K562 (cell line): ENCODE measurements around the gene FASTK. TPM values are rescaled to one million over a fixed set of nuclear protein-coding genes. Genes with fewer than 3 reads are reported as not detected.

Experiments
- BHLHE40 ChIP-seq: IDR thresholded peaks from 2 replicates; pipeline ENCODE4 v1.6.1; 2011; ENCODE audit warnings: low read length, improper control_type of control experiment
- DNMT1 ChIP-seq: fragments of 450-650 bp; IDR thresholded peaks from 2 replicates; pipeline ENCODE4 v1.6.1; 2016; ENCODE audit warnings: antibody characterized with exemption, mild to moderate bottlenecking
- ETV6 ChIP-seq, 3 experiments: fragments of 150-350 bp in 1 of 3; sonication (generic) in 1 of 3; formaldehyde crosslinking in 1 of 3; IDR thresholded peaks; 2 replicates each; pipeline versions ENCODE4 v1.6.1 to v1.8.0; 2014 to 2022; ENCODE audit warnings: borderline replicate concordance in 2 of 3, low read depth in 2 of 3, antibody characterized with exemption in 1 of 3, low read length in 1 of 3, mild to moderate bottlenecking in 1 of 3, missing genetic modification reagents in 1 of 3
- FIP1L1 ChIP-seq: fragments of 200-400 bp; formaldehyde crosslinking; IDR thresholded peaks from 2 replicates; pipeline ENCODE4 v1.6.1; 2018; ENCODE audit warnings: mild to moderate bottlenecking, low read depth, low read length; ENCODE audit not compliant: poor library complexity, severe bottlenecking
- GATAD2A ChIP-seq: fragments of 450-650 bp; IDR thresholded peaks from 2 replicates; pipeline ENCODE4 v1.6.1; 2017
- JUND ChIP-seq, 2 experiments: IDR thresholded peaks; 2 replicates in 1 of 2; 3 replicates in 1 of 2; pipeline ENCODE4 v1.6.1; 2011; ENCODE audit warnings: borderline replicate concordance in 2 of 2, low read depth in 2 of 2, low read length in 2 of 2, improper control_type of control experiment in 1 of 2, missing biosample characterization in 1 of 2, missing genetic modification characterization in 1 of 2, missing genetic modification reagents in 1 of 2
- KAT8 ChIP-seq: fragments of 450-650 bp; IDR thresholded peaks from 2 replicates; pipeline ENCODE4 v1.6.1; 2016; ENCODE audit warnings: low read depth, mild to moderate bottlenecking
- KHSRP ChIP-seq: fragments of 450-650 bp; IDR thresholded peaks from 2 replicates; pipeline ENCODE4 v1.6.1; 2017
- LCOR ChIP-seq: sonication (generic); formaldehyde crosslinking; IDR thresholded peaks from 2 replicates; pipeline ENCODE4 v1.8.0; 2022; ENCODE audit warnings: mild to moderate bottlenecking, missing genetic modification reagents
- MAFG ChIP-seq: fragments of 450-650 bp; conservative IDR thresholded peaks from 2 replicates; pipeline ENCODE4 v1.6.1; 2016; ENCODE audit warnings: missing genetic modification characterization, missing compliant biosample characterization
- NFE2 ChIP-seq: IDR thresholded peaks from 2 replicates; pipeline ENCODE4 v1.6.1; 2014; ENCODE audit warnings: antibody characterized with exemption, low read depth
- OTX1 ChIP-seq: fragments of 450-650 bp; formaldehyde crosslinking; IDR thresholded peaks from 2 replicates; pipeline ENCODE4 v1.4.0; 2022; ENCODE audit warnings: mild to moderate bottlenecking
- PCBP1 ChIP-seq: fragments of 200-400 bp; formaldehyde crosslinking; IDR thresholded peaks from 2 replicates; pipeline ENCODE4 v1.6.1; 2018; ENCODE audit warnings: mild to moderate bottlenecking, low read depth, low read length; ENCODE audit not compliant: poor library complexity, severe bottlenecking
- PHF21A ChIP-seq: fragments of 450-650 bp; IDR thresholded peaks from 2 replicates; pipeline ENCODE4 v1.6.1; 2017; ENCODE audit warnings: low read depth, borderline replicate concordance
- POLR3A ChIP-seq: IDR thresholded peaks from 2 replicates; pipeline ENCODE4 v1.6.1; 2011; ENCODE audit warnings: borderline replicate concordance, mild to moderate bottlenecking, moderate library complexity; ENCODE audit not compliant: insufficient read length, insufficient read depth; ENCODE audit errors: extremely low read depth
- RBM14 ChIP-seq: fragments of 200-400 bp; formaldehyde crosslinking; IDR thresholded peaks from 2 replicates; pipeline ENCODE4 v1.6.1; 2018; ENCODE audit warnings: low read depth, mild to moderate bottlenecking, low read length, moderate library complexity, borderline replicate concordance; ENCODE audit not compliant: insufficient read depth
- STAT5A ChIP-seq: IDR thresholded peaks from 2 replicates; pipeline ENCODE4 v1.6.1; 2012; ENCODE audit warnings: low read length, inconsistent platforms, borderline replicate concordance
- ZNF23 ChIP-seq: fragments of 250-450 bp; sonication (Bioruptor Pico); IDR thresholded peaks from 2 replicates; pipeline ENCODE4 v1.4.0; 2020; ENCODE audit warnings: mild to moderate bottlenecking
- ZNF24 ChIP-seq: fragments of 450-650 bp; IDR thresholded peaks from 2 replicates; pipeline ENCODE4 v1.6.1; 2016
- ZNF561 ChIP-seq: fragments of 450-650 bp; formaldehyde crosslinking; conservative IDR thresholded peaks from 2 replicates; pipeline ENCODE4 v1.4.0; 2020; ENCODE audit warnings: mild to moderate bottlenecking, moderate library complexity
- polyA plus RNA-seq, 8 experiments: library from polyadenylated mRNA; depleted of rRNA in 4 of 8; stranded (reverse) in 5 of 8; unstranded in 3 of 8; fragments of >200 nt; fragmentation: Nextera tagmentation in 2 of 8; fragmentation: Illumina TruSeq in 1 of 8; extraction: Ambion mirVana in 2 of 8; extraction: Trizol in 1 of 8; gene quantifications; 2 replicates each; pipeline versions ENCODE4 v1.2.1 to v1.2.3, GENCODE V29; 2011 to 2014; ENCODE audit warnings: inconsistent platforms in 1 of 8, missing spikeins in 1 of 8
- total RNA-seq, 7 experiments: library from RNA; depleted of rRNA in 6 of 7; stranded (reverse); fragments of >200 nt in 6 of 7; fragmentation: Illumina TruSeq in 2 of 7; extraction: Trizol in 2 of 7; gene quantifications; 2 replicates each; pipeline versions ENCODE4 v1.2.1 to v1.2.3, GENCODE V29; 2011 to 2021; ENCODE audit warnings: low replicate concordance in 1 of 7
- TF ChIP-seq, protein P1 (sequence below): fragments of 200-800 bp; sonication (Bioruptor generic); IDR thresholded peaks from 2 replicates; pipeline ENCODE4 v1.6.1; 2016; ENCODE audit warnings: missing genetic modification characterization, missing compliant biosample characterization
- TF ChIP-seq, protein P2 (sequence below): fragments of 450-650 bp; formaldehyde crosslinking; conservative IDR thresholded peaks from 2 replicates; pipeline ENCODE4 v1.4.0; 2022; ENCODE audit warnings: mild to moderate bottlenecking, missing genetic modification characterization

FASTK gene
- total and polyA plus RNA-seq, 9 of the 15 experiments (the other 6 are each of a cell fraction or from before 2014, with no cell fraction given), result 0.51 to 150 (median 48.2) TPM

DNA sequence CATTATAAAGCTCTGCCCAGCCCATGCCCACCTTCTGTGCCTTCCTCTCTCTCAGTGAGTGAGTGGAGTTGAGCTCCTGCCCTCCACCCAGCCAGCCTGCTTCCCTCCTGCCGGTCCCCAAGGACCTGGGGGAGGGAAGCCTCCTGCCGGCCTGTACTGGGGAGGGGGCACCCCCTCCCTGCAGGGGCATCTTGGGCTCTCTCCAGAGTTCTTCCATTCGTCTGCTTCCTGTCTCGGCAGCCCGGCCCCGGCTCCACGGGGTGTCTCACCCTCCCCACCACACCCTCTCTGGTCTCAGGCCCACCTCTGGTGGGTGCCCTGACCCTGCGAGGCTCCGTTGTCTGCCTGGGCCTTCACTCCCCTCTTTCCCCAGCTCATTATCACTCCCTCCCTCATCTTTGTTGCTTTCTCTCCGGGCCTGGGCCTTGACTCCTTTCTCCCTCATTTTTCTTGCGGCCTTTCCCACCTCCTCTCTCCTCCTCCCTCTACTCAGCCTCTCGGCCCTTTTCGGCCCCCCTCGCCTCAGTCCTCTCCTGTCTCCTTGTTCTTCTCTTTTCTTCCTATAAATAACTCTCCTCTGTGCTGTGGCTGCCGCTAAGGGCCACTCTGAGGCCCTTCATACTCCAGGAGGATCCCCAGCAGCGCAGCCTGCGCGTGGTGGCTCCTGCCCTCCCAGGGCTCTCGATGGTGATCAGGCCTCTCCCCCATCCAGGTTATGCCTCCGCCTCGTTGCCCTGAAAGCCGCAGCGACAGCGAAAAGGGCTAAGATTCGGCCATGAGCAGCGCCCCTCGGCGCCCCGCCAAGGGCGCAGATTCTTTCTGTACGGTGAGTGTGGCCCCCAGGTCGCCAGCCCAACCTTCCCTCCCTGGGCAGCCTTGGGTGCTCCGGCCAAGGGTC is 19.1 kb downstream of the FASTK start (continued):
- TF ChIP-seq OTX1 (CRISPR knock-in tag), result peak; percentile 64; the same call in 1 of the 2 replicates
- TF ChIP-seq ZNF24, result no peak
- no peak for TF ChIP-seq POLR3A
- no peak for TF ChIP-seq FIP1L1
- 0 out of 2 replicates have a peak, but pooled peaks have one; percentile 25 for TF ChIP-seq LCOR (CRISPR knock-in tag)
- no peak for TF ChIP-seq ZNF561 (CRISPR knock-in tag)
- TF ChIP-seq, protein P1, sequence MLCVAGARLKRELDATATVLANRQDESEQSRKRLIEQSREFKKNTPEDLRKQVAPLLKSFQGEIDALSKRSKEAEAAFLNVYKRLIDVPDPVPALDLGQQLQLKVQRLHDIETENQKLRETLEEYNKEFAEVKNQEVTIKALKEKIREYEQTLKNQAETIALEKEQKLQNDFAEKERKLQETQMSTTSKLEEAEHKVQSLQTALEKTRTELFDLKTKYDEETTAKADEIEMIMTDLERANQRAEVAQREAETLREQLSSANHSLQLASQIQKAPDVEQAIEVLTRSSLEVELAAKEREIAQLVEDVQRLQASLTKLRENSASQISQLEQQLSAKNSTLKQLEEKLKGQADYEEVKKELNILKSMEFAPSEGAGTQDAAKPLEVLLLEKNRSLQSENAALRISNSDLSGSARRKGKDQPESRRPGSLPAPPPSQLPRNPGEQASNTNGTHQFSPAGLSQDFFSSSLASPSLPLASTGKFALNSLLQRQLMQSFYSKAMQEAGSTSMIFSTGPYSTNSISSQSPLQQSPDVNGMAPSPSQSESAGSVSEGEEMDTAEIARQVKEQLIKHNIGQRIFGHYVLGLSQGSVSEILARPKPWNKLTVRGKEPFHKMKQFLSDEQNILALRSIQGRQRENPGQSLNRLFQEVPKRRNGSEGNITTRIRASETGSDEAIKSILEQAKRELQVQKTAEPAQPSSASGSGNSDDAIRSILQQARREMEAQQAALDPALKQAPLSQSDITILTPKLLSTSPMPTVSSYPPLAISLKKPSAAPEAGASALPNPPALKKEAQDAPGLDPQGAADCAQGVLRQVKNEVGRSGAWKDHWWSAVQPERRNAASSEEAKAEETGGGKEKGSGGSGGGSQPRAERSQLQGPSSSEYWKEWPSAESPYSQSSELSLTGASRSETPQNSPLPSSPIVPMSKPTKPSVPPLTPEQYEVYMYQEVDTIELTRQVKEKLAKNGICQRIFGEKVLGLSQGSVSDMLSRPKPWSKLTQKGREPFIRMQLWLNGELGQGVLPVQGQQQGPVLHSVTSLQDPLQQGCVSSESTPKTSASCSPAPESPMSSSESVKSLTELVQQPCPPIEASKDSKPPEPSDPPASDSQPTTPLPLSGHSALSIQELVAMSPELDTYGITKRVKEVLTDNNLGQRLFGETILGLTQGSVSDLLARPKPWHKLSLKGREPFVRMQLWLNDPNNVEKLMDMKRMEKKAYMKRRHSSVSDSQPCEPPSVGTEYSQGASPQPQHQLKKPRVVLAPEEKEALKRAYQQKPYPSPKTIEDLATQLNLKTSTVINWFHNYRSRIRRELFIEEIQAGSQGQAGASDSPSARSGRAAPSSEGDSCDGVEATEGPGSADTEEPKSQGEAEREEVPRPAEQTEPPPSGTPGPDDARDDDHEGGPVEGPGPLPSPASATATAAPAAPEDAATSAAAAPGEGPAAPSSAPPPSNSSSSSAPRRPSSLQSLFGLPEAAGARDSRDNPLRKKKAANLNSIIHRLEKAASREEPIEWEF, result no peak
- no peak for TF ChIP-seq ETV6 (IDR thresholded peaks at IDR 0.05; ENCODE audit: borderline replicate concordance in 1 of 2, low read depth in 2 of 2, low read length in 1 of 2)
- TF ChIP-seq ETV6 (CRISPR knock-in tag; IDR thresholded peaks at IDR 0.05; ENCODE audit: borderline replicate concordance), result no peak
- no peak for TF ChIP-seq MAFG (tag)
- no peak for TF ChIP-seq KAT8
- no peak for TF ChIP-seq STAT5A
- no peak for TF ChIP-seq JUND (IDR thresholded peaks at IDR 0.05; ENCODE audit: borderline replicate concordance, low read depth, low read length)
- TF ChIP-seq JUND (tag; IDR thresholded peaks at IDR 0.05; ENCODE audit: borderline replicate concordance, low read depth, low read length), result no peak
- 0 out of 2 replicates have a peak, but pooled peaks have one; percentile 50 for TF ChIP-seq RBM14
- TF ChIP-seq GATAD2A, result no peak
- no peak for TF ChIP-seq ZNF23 (CRISPR knock-in tag)
- no peak for TF ChIP-seq BHLHE40
- no peak for TF ChIP-seq NFE2
- TF ChIP-seq KHSRP, result no peak
- no peak for TF ChIP-seq DNMT1
- TF ChIP-seq PHF21A, result no peak
- TF ChIP-seq, protein P2, sequence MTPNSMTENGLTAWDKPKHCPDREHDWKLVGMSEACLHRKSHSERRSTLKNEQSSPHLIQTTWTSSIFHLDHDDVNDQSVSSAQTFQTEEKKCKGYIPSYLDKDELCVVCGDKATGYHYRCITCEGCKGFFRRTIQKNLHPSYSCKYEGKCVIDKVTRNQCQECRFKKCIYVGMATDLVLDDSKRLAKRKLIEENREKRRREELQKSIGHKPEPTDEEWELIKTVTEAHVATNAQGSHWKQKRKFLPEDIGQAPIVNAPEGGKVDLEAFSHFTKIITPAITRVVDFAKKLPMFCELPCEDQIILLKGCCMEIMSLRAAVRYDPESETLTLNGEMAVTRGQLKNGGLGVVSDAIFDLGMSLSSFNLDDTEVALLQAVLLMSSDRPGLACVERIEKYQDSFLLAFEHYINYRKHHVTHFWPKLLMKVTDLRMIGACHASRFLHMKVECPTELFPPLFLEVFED (CRISPR knock-in tag), result no peak
- peak; percentile 34 for TF ChIP-seq PCBP1
